GM12874 (cell line): ENCODE data around the gene DEFB110.
A peak's percentile ranks its signal among the peaks of the same experiment; 100 is the strongest.

Experiments used
- TF ChIP-seq, protein P1 (sequence below): IDR thresholded peaks from 2 replicates; pipeline ENCODE4 v1.5.1; 2011; ENCODE audit warnings: low read depth, mild to moderate bottlenecking, control low read depth, low read length, moderate library complexity; ENCODE audit not compliant: insufficient read depth

The DEFB110 gene

DNA sequence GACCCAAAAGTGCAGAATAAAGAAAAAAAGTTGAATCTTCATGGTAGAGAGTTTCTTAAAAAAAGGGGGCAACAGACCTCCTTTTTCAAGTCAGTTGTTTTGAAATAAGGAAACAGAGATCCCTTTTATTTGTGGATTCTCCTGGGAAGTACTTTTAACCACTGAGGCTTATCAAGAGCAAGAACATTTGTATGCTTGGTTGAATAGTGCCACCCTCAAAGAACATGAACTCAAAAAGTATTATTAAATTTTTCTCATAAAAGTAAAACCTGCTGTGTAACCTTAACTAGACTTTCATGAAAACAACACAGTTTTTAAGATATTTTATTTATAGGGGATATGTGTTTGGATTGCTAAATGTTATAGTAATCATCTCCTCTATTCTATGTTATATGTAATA is at the start of gene DEFB110:
Gene DEFB110, minus strand, starts transcription at position 101 of the 400 bp plus-strand sequence. Its CDS starts 59 bp downstream, at position 42.
- TF ChIP-seq, protein P1, sequence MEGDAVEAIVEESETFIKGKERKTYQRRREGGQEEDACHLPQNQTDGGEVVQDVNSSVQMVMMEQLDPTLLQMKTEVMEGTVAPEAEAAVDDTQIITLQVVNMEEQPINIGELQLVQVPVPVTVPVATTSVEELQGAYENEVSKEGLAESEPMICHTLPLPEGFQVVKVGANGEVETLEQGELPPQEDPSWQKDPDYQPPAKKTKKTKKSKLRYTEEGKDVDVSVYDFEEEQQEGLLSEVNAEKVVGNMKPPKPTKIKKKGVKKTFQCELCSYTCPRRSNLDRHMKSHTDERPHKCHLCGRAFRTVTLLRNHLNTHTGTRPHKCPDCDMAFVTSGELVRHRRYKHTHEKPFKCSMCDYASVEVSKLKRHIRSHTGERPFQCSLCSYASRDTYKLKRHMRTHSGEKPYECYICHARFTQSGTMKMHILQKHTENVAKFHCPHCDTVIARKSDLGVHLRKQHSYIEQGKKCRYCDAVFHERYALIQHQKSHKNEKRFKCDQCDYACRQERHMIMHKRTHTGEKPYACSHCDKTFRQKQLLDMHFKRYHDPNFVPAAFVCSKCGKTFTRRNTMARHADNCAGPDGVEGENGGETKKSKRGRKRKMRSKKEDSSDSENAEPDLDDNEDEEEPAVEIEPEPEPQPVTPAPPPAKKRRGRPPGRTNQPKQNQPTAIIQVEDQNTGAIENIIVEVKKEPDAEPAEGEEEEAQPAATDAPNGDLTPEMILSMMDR: no peak

DNA sequence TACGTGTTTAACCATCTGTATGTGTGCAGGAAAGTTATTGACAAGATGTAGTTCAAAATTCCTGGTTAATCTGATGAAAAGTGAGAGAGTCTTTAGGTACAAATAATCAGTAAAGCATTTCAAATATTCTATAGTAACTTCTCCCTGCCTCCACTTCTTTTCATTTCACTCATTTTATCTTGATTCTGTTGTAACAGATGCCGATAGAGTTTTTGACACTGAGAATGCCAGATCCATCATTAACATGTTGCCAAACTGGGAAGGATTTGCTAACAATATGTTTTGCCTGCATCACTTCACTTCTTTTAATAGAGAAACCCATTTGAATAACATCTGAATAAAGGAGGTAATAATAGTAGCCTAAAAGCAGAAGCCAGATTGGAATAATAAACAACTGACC is 48.3 kb upstream of the DEFB110 start:
- TF ChIP-seq, protein P1: no peak

DNA sequence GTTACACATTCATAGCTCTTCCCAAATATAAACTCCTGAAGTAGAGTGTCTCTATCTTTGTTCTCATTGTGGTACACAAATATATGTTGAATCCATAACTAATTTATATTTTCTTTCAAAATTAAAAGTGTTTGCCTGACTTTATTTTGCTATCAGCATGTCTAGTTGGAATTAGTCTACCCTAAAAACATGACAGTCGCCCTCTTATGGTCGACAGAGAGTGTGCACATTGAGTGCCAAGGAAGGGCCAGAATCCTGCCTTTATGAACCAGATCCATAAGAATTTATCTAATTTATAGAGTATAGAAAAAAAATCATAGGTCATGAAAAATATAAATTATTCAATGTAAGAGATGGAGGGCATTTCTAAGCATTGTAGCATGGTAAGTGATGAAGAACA is 40.3 kb upstream of the DEFB110 start:
- TF ChIP-seq, protein P1: peak; percentile 32; the same call in 1 of the 2 replicates

DNA sequence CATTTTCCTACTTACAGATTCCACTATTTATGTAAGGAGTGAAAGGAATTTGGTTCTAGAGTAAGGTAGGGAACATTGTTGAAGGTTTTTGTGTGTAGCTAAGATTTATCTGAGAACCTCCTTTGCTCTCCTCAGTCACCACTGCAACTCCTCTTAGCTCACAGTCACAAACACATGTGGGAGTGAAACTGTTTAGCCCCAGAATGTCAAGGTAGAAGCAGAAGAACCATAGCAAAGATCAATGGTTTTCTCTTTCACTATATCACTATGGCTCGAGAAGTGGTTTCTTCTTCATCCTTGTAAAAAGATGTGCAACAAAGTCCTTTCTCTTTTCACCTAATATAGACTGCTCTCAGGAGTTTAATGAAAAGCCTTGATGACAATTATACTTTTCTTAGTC is 34.4 kb upstream of the DEFB110 start:
- TF ChIP-seq, protein P1: no peak

DNA sequence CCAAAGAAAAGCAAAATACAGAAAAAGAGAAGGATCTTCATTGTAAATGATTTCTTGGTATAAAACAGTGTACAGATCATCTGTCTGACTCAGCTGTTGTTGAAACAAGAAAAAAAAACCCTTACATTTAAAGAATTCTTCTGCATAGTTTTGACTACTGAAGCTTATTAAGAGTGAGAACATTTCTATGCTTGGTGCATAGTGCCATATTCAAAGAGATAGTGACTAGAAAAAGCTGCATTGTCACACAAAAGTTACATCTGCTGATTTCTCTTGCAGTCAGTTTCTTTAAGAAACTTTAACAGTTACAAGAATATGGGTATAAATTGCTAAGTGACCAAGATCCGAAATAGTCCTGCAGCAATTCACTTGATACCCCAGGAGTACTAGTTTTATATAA is 28.0 kb upstream of the DEFB110 start, which contains the start of gene DEFB112:
Gene DEFB112, minus strand, starts transcription at position 101 of the 400 bp plus-strand sequence. Its CDS starts 60 bp downstream, at position 41.
- TF ChIP-seq, protein P1: no peak

DNA sequence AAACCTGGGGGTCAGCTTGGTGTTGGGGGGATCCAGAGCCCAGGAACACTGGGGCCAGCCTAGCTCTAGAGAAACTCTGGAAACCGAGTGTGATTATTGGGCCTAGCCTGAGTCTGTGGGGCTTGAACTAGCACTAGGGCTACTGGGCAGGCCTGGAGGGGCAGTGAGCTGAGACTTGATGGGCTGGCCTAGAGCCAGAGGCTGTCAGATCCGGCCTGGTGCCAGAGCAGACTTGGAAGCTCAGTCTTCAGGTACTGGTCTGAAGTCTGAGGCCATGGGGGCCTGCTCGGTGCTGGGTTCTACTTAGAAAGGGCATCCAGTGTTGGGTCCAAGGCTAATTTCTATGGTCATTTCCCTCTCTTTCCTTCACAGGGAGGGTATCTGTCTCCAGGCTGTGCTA is 25.2 kb upstream of the DEFB110 start:
- TF ChIP-seq, protein P1: no peak

DNA sequence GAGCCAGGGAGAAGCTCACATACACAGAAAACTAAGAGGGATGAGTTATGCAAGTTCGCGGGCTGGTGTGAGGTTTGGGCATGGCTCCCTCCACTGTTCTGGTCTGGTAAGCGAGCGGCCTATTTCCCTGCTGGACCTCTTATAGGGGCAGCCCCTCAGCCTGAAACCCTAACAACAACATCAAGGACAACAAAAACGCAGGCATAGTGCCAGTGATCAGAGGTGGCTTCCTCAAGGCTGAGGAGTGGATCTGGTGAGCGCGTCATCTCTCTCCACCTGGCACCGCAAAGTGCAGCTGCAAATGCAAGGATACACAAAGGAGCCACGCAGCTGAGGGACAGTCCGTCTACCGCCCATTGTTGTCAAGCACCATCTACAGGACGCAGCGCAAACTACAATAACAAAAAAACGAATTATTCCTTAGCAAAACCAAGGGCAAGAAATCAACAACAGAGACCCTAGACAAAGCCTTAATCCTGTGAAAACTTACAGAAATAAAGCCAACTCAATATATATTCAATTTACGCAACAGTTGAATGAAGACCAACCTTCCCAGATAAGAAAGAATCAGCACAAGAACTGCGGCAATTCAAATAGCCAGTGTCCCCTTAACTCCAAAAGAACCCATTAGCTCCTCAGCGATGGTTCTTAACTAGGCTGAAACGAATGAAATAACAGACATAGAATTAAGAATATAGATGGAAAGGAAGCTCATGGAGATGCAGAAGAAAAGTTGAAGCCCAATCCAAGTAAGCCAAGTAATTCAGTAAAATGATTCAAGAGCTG is 9.2 kb upstream of the DEFB110 start:
- TF ChIP-seq, protein P1: peak; percentile 57
